Trophoblast cell (in vitro differentiated cells and primary cell): ENCODE results near the gene C1QA.

Experiments
- DNase-seq, 2 donors: peaks; one replicate each; pipeline ENCODE4 v3.0.0-alpha.2; 2016
- H2AFZ ChIP-seq: 2 replicates; pipeline ENCODE4 v1.6.1; 2013; ENCODE audit warnings: low read length, moderate library complexity, mild to moderate bottlenecking; ENCODE audit not compliant: insufficient read depth, poor library complexity
- H2AK5ac ChIP-seq: 2 replicates; pipeline ENCODE4 v1.6.1; 2013; ENCODE audit warnings: mild to moderate bottlenecking, low read length
- H2BK120ac ChIP-seq: 2 replicates; pipeline ENCODE4 v1.6.1; 2013; ENCODE audit warnings: low read length, mild to moderate bottlenecking, moderate library complexity; ENCODE audit not compliant: insufficient read depth, poor library complexity
- H2BK12ac ChIP-seq: 2 replicates; pipeline ENCODE4 v1.6.1; 2013; ENCODE audit warnings: mild to moderate bottlenecking, low read length, moderate library complexity
- H2BK5ac ChIP-seq: 2 replicates; pipeline ENCODE4 v1.6.1; 2013; ENCODE audit warnings: low read length, low read depth, moderate library complexity, mild to moderate bottlenecking; ENCODE audit not compliant: poor library complexity
- H3K14ac ChIP-seq: 2 replicates; pipeline ENCODE4 v1.6.1; 2013; ENCODE audit warnings: mild to moderate bottlenecking, low read length
- H3K18ac ChIP-seq: 2 replicates; pipeline ENCODE4 v1.6.1; 2013; ENCODE audit warnings: mild to moderate bottlenecking, low read length
- H3K23ac ChIP-seq: 2 replicates; pipeline ENCODE4 v1.6.1; 2013; ENCODE audit warnings: low read length
- H3K27ac ChIP-seq: 2 replicates; pipeline ENCODE4 v1.5.1; 2013; ENCODE audit warnings: low read depth, mild to moderate bottlenecking, inconsistent platforms, low read length, moderate library complexity
- H3K27me3 ChIP-seq: 2 replicates; pipeline ENCODE4 v1.6.1; 2013; ENCODE audit warnings: inconsistent platforms, mild to moderate bottlenecking, low read length, moderate library complexity; ENCODE audit not compliant: insufficient read depth
- H3K36me3 ChIP-seq, 2 experiments: 1 replicate in 1 of 2; 2 replicates in 1 of 2; pipeline ENCODE4 v1.6.1; 2013; ENCODE audit warnings: low read length in 2 of 2, mild to moderate bottlenecking in 2 of 2, moderate library complexity in 1 of 2; ENCODE audit not compliant: insufficient read depth in 2 of 2, control insufficient read depth in 1 of 2
- H3K4ac ChIP-seq: 2 replicates; pipeline ENCODE4 v1.6.1; 2013; ENCODE audit warnings: low read depth, mild to moderate bottlenecking, low read length, moderate library complexity
- H3K4me1 ChIP-seq, 2 experiments: 1 replicate in 1 of 2; 2 replicates in 1 of 2; pipeline ENCODE4 v1.6.1; 2013; ENCODE audit warnings: low read length in 2 of 2, mild to moderate bottlenecking in 2 of 2, moderate library complexity in 1 of 2; ENCODE audit not compliant: insufficient read depth in 2 of 2, control insufficient read depth in 1 of 2
- H3K4me2 ChIP-seq: 2 replicates; pipeline ENCODE4 v1.6.1; 2013; ENCODE audit warnings: inconsistent platforms, mild to moderate bottlenecking, low read length, moderate library complexity
- H3K4me3 ChIP-seq: 2 replicates; pipeline ENCODE4 v1.5.1; 2013; ENCODE audit warnings: mild to moderate bottlenecking, low read depth, low read length, inconsistent platforms
- H3K79me1 ChIP-seq: one replicate; pipeline ENCODE4 v1.6.1; 2013; ENCODE audit warnings: low read length
- H3K79me2 ChIP-seq: 2 replicates; pipeline ENCODE4 v1.6.1; 2013; ENCODE audit warnings: low read length, mild to moderate bottlenecking; ENCODE audit not compliant: control insufficient read depth, insufficient read depth, poor library complexity
- H3K9ac ChIP-seq: 2 replicates; pipeline ENCODE4 v1.6.1; 2013; ENCODE audit warnings: mild to moderate bottlenecking, low read length
- H3K9me3 ChIP-seq: 2 replicates; pipeline ENCODE4 v1.6.1; 2013; ENCODE audit warnings: low read depth, mild to moderate bottlenecking, control low read depth, inconsistent platforms, low read length; ENCODE audit not compliant: insufficient read depth
- H4K12ac ChIP-seq: 2 replicates; pipeline ENCODE4 v1.6.1; 2013; ENCODE audit warnings: low read depth, mild to moderate bottlenecking, low read length, moderate library complexity
- H4K8ac ChIP-seq: 2 replicates; pipeline ENCODE4 v1.6.1; 2013; ENCODE audit warnings: low read depth, mild to moderate bottlenecking, low read length, moderate library complexity
- H4K91ac ChIP-seq: one replicate; pipeline ENCODE4 v1.6.1; 2013; ENCODE audit warnings: low read depth, mild to moderate bottlenecking, low read length, moderate library complexity
- WGBS: extraction: QIAGEN DNeasy Blood & Tissue Kit; methylation state at CpG from one replicate; pipeline ENCODE4 v1.1.7; 2013; ENCODE audit warnings: missing lambda C conversion rate; ENCODE audit not compliant: insufficient read length, insufficient coverage; ENCODE audit errors: extremely low coverage; 5-methylcytosine and 5-hydroxymethylcytosine counted together

The C1QA gene

DNA sequence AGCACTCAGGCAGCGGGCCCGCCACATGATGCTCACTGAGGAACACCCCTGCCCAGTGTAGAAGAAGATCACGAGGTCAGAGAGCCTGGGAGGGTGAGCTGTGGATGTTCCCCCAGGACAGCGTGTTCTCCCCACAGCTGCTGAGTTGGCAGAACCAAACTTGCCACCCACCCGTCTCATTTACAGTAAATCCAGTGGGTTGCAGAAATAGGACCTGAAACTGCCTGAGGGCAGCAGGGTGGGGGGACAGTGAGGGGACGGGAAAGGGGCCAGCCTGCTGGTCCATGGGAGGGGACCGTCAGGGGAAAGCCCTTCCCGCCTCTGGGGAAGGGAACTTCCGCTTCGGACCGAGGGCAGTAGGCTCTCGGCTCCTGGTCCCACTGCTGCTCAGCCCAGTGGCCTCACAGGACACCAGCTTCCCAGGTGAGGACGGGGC is 16.5 kb downstream of the C1QA start, which contains the start of gene C1QB:
TSS of gene C1QB (plus strand) at position 356 of the 436 bp plus-strand sequence. CDS start 6,227 bp downstream, outside the sequence.
- Histone ChIP-seq H3K9me3 (no peaks in the 10 kb centered on the region), H3K14ac (no peak within 1 kb of the TSS), H2BK5ac (no peak within 1 kb of the TSS), H4K12ac (no peak within 1 kb of the TSS), H2AFZ (no peak within 1 kb of the TSS), H3K9ac (no peak within 1 kb of the TSS), H3K23ac (no peak within 1 kb of the TSS), H2BK12ac (no peak within 1 kb of the TSS), H2AK5ac (no peak within 1 kb of the TSS), H2BK120ac (no peak within 1 kb of the TSS), H3K18ac (no peak within 1 kb of the TSS), H3K27me3 (no peaks in the 10 kb centered on the region), H3K36me3 (no peaks in the 10 kb centered on the region), H3K4me1 (no peaks in the 10 kb centered on the region), H3K4me2 (no peak within 1 kb of the TSS), H3K79me2 (no peaks in the 10 kb centered on the region), H3K79me1 (no peaks in the 10 kb centered on the region), H4K91ac (no peak within 1 kb of the TSS), H4K8ac (no peak within 1 kb of the TSS), H3K4ac (no peak within 1 kb of the TSS), H3K4me3 (no peak within 1 kb of the TSS), H3K27ac (no peak within 1 kb of the TSS)
- WGBS, result no CpG with 5 or more reads among the region's 13 CpGs
- peak in 1 of 2 donors; percentile 17 for DNase-seq

DNA sequence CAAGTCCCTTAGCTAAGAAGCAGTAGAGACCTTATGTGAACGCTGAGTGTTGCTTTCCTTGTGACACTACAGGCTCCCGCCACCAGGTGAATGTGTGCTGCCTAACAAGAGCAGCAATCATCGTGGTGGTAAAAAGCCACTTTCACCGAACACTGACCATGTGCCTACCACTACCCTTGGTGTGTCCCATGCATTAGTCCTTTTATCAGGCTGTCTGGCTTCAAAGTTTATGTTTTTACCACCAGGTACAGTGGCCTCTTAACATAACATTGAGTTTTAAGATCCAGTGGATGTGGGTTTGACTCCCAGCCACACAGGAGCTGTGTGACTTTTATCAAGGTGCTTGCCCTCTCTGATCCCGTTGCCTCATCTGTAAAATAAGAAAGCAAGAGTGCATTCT is 18.3 kb downstream of the C1QA start:
- H3K79me1 ChIP-seq, result no peaks in the 10 kb centered on the region
- no peak overlapping the region for H3K18ac ChIP-seq
- no peak overlapping the region for H4K12ac ChIP-seq
- no peak overlapping the region for H2BK5ac ChIP-seq
- H3K4ac ChIP-seq, result no peak overlapping the region
- H4K8ac ChIP-seq, result no peak overlapping the region
- H3K27ac ChIP-seq, result no peak overlapping the region
- H2AFZ ChIP-seq, result no peak overlapping the region
- no CpG with 5 or more reads among the region's 5 CpGs for WGBS
- no peaks in the 10 kb centered on the region for H3K79me2 ChIP-seq
- H3K27me3 ChIP-seq, result no peaks in the 10 kb centered on the region
- H3K4me1 ChIP-seq, result no peaks in the 10 kb centered on the region
- no peak overlapping the region for H3K14ac ChIP-seq
- H3K4me3 ChIP-seq, result no peak overlapping the region
- no peak overlapping the region for H4K91ac ChIP-seq
- H3K4me2 ChIP-seq, result no peak overlapping the region
- no peaks in the 10 kb centered on the region for H3K36me3 ChIP-seq
- H3K23ac ChIP-seq, result no peak overlapping the region
- no peak overlapping the region for H2BK12ac ChIP-seq
- no peak overlapping the region for H2BK120ac ChIP-seq
- peak in 1 of 2 donors; percentile 43 for DNase-seq
- no peaks in the 10 kb centered on the region for H3K9me3 ChIP-seq
- no peak overlapping the region for H2AK5ac ChIP-seq
- no peak overlapping the region for H3K9ac ChIP-seq

DNA sequence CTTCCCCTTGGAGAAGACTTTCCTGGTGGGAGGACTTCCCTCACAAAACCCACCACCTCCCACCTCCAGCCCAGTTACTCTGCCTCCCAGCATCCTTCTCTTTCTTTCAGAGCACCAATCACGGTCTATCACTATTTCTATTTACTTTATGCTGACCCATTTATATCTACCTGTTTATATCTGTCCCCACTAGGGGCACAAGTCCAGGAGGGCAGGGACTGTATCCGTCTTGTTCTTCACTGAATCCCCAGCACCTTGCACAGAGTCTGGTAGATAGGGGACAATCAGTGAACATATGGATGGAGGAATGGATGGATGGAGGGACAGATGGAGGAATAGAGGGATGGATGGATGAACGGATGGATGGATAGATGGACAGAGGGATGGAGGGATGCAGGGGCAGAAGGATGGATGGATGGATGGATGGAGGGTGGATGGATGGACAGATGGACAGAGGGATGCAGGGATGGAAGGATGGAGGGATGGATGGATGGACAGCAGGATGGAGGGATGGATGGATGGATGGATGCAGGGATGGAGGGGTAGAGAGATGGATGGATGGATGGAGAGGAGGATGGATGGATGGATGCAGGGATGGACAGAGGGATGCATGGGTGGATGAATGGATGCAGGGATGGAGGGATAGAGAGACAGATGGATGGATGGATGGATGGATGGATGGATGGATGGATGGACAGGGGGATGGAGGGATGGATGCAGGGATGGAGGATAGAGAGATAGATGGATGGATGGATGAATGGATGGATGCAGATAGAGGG is 22.1 kb downstream of the C1QA start:
- H3K4me3 ChIP-seq, result peak overlapping the region; percentile 52
- no peaks in the 10 kb centered on the region for H3K4me1 ChIP-seq
- no peak overlapping the region for H4K91ac ChIP-seq
- no peaks in the 10 kb centered on the region for H3K36me3 ChIP-seq
- no peaks in the 10 kb centered on the region for H3K79me1 ChIP-seq
- H4K8ac ChIP-seq, result no peak overlapping the region
- no peak overlapping the region for H2BK12ac ChIP-seq
- H4K12ac ChIP-seq, result no peak overlapping the region
- no peak overlapping the region for H2BK120ac ChIP-seq
- WGBS, result no CpG with 5 or more reads among the region's 3 CpGs
- no peak overlapping the region for H2AFZ ChIP-seq
- no peak overlapping the region for H3K18ac ChIP-seq
- no peaks in the 10 kb centered on the region for H3K27me3 ChIP-seq
- H3K9me3 ChIP-seq, result no peaks in the 10 kb centered on the region
- H2BK5ac ChIP-seq, result no peak overlapping the region
- H3K4ac ChIP-seq, result no peak overlapping the region
- no peaks in the 10 kb centered on the region for H3K79me2 ChIP-seq
- DNase-seq, result no peak
- H3K23ac ChIP-seq, result no peak overlapping the region
- no peak overlapping the region for H3K4me2 ChIP-seq
- no peak overlapping the region for H3K14ac ChIP-seq
- no peak overlapping the region for H3K9ac ChIP-seq
- H2AK5ac ChIP-seq, result no peak overlapping the region
- no peak overlapping the region for H3K27ac ChIP-seq

DNA sequence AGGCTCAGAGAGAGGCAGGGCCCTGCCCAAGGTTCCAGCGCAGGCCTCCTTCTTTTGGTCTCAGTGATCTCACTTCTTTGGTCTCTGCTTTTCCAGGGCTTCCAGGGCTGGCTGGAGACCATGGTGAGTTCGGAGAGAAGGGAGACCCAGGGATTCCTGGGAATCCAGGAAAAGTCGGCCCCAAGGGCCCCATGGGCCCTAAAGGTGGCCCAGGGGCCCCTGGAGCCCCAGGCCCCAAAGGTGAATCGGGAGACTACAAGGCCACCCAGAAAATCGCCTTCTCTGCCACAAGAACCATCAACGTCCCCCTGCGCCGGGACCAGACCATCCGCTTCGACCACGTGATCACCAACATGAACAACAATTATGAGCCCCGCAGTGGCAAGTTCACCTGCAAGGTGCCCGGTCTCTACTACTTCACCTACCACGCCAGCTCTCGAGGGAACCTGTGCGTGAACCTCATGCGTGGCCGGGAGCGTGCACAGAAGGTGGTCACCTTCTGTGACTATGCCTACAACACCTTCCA is 24.4 kb downstream of the C1QA start:
- H3K23ac ChIP-seq, result no peak overlapping the region
- H3K4ac ChIP-seq, result no peak overlapping the region
- H2AFZ ChIP-seq, result no peak overlapping the region
- H3K27ac ChIP-seq, result no peak overlapping the region
- H2AK5ac ChIP-seq, result no peak overlapping the region
- H3K18ac ChIP-seq, result no peak overlapping the region
- H4K91ac ChIP-seq, result no peak overlapping the region
- no peaks in the 10 kb centered on the region for H3K36me3 ChIP-seq
- no peaks in the 10 kb centered on the region for H3K27me3 ChIP-seq
- no peak overlapping the region for H3K14ac ChIP-seq
- no peak overlapping the region for H2BK12ac ChIP-seq
- H3K4me3 ChIP-seq, result no peak overlapping the region
- H3K79me1 ChIP-seq, result no peaks in the 10 kb centered on the region
- H3K4me1 ChIP-seq, result no peaks in the 10 kb centered on the region
- WGBS, result no CpG with 5 or more reads among the region's 19 CpGs
- no peaks in the 10 kb centered on the region for H3K9me3 ChIP-seq
- H3K9ac ChIP-seq, result no peak overlapping the region
- no peak for DNase-seq
- H2BK5ac ChIP-seq, result no peak overlapping the region
- H4K12ac ChIP-seq, result no peak overlapping the region
- no peak overlapping the region for H3K4me2 ChIP-seq
- no peak overlapping the region for H4K8ac ChIP-seq
- H2BK120ac ChIP-seq, result no peak overlapping the region
- H3K79me2 ChIP-seq, result no peaks in the 10 kb centered on the region
